Measurements from ENCODE around the gene C12orf57. TPM values are rescaled to one million over a fixed set of nuclear protein-coding genes. Genes with fewer than 3 reads are reported as not detected.

The C12orf57 gene
- total and polyA plus RNA-seq, 2 experiments from 2014 or later = 208 to 260 TPM

DNA sequence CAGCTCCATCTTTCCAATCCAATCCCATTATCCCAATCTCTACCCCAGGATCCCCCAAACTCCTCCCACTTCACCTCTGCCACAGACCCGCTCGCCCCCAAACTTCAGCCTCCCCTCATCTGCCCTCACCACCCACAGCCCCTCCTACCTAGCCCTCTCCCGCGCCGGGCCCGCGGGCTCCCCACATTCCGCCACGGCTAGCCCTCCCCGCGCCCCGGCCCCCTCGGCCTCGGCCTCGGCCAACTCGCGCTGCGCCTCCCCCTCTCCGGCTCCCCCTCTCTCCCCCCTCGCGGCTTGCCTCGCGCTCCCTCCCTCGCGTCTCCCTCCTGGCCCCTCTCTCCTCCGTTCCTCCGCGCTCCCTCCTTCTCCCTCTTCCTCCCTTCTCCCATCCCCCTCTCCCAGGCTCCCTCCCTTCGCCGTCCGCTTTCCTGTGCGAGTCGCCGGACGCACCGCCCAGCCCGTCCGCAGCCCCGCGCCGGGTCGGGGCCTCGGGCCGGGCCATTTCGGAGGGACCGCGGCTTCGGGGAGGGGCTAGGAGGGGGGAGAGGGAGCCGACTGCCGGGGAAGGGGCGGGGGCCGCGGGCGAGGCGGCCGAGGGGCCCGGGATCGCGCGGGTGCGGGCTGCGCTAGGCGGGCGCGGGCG, 16.3 kb upstream of the C12orf57 start, which contains the start of gene ATN1:
Gene ATN1 (plus strand): TSS at position 581 of the 643 bp plus-strand sequence. CDS start 6,043 bp downstream, outside the sequence.
- H3K27me3 ChIP-seq = no peaks in the 10 kb centered on the region
- H3K4me3 ChIP-seq = peak within 1 kb of the TSS; percentile 93
- TF ChIP-seq, protein P1, sequence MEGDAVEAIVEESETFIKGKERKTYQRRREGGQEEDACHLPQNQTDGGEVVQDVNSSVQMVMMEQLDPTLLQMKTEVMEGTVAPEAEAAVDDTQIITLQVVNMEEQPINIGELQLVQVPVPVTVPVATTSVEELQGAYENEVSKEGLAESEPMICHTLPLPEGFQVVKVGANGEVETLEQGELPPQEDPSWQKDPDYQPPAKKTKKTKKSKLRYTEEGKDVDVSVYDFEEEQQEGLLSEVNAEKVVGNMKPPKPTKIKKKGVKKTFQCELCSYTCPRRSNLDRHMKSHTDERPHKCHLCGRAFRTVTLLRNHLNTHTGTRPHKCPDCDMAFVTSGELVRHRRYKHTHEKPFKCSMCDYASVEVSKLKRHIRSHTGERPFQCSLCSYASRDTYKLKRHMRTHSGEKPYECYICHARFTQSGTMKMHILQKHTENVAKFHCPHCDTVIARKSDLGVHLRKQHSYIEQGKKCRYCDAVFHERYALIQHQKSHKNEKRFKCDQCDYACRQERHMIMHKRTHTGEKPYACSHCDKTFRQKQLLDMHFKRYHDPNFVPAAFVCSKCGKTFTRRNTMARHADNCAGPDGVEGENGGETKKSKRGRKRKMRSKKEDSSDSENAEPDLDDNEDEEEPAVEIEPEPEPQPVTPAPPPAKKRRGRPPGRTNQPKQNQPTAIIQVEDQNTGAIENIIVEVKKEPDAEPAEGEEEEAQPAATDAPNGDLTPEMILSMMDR (IDR thresholded peaks at IDR 0.05; ENCODE audit: low read depth, low read length) = no peak
- H3K36me3 ChIP-seq = no peaks in the 10 kb centered on the region
- peaks cover 41% of the 10 kb centered on the region for H3K4me1 ChIP-seq (ENCODE audit: low read depth)
- H3K9me3 ChIP-seq (ENCODE audit: low read depth) = no peaks in the 10 kb centered on the region
- DNase-seq (ENCODE audit: low read depth in 1 of 2, low spot score in 1 of 2) = peak; percentile 87 to 92
- H3K27ac ChIP-seq = peak within 1 kb of the TSS; percentile 88

DNA sequence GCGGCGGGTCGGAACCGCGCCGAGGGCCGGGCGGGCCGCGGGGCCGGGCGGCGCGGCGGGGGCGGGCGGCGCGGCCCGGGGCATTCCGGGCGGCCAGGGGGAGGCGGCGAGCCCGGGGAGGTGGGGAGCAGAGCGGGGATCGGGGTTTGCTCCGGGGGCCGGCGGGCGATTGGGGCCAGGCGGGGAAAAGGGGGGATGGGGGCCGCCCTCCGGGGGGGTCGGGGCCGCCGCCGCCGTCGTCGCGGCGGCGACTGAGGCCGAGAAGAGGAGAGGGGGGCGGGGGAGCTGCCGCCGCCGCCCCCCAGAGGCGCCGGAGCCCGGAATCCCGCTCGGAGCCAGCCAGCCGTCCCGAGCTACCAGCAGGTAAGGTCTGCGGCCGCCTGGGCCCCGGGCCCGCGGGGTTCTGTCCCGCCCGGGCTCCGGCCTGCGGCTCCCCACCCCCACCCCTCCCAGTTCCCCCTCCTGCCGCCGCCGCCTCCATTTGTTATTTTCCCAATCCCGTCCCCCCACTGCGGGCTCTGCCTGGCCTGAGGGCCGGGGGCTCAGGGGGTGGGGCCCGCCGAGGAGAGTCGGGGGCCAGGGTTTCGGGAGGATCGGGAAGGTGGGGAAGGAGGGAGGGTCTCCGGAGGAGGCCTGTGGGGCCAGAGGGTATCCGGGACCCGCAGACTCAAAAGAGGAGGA, 15.7 kb upstream of the C12orf57 start:
- H3K36me3 ChIP-seq = no peaks in the 10 kb centered on the region
- no peaks in the 10 kb centered on the region for H3K9me3 ChIP-seq (ENCODE audit: low read depth)
- H3K4me3 ChIP-seq = peak overlapping the region; percentile 93
- H3K27ac ChIP-seq = peak overlapping the region; percentile 88
- TF ChIP-seq, protein P1 (IDR thresholded peaks at IDR 0.05; ENCODE audit: low read depth, low read length) = no peak
- H3K27me3 ChIP-seq = no peaks in the 10 kb centered on the region
- peak in 1 of 2 donors; percentile 40 for DNase-seq (ENCODE audit: low read depth in 1 of 2, low spot score in 1 of 2)
- peaks cover 41% of the 10 kb centered on the region for H3K4me1 ChIP-seq (ENCODE audit: low read depth)

DNA sequence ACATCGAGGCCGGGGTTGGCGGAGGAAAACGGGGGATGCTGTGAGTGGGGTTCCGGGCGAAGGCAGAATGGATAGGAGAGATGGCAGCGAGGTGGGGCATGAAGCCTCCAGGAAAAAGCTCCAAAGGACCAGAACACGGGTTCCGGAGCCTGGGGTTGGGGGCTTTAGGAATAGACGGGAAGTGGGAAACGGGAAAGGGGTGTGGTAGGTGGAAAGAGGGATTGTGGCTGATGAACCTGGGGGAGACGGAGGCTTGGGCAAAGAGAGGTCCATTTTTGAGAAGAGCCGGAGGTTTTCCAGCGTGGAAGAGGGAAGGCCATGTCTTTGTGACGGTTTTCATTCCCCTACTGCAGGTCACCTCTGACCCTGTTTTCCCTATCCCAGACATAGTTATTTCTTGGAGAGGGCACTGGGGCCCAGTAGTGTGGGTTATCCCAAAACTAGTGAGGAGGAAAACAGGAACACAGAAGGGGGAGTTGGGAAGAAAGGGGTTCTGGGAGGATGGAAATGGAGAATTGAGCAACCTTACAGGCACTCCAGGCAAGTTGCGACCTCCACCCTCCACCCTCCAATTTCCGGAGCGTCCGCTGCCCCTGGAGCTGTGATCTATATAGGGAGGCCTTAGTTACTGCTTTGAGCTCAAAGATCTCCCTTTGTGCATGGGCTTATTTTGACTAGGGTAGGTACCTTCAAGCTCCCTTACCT, 15.0 kb upstream of the C12orf57 start:
- Histone ChIP-seq H3K27me3 (no peaks in the 10 kb centered on the region), H3K36me3 (peaks cover 6% of the 10 kb centered on the region), H3K4me1 (ENCODE audit: low read depth) (peaks cover 41% of the 10 kb centered on the region), H3K4me3 (peak overlapping the region; percentile 93), H3K9me3 (ENCODE audit: low read depth) (no peaks in the 10 kb centered on the region), H3K27ac (peak overlapping the region; percentile 87)
- no peak for DNase-seq (ENCODE audit: low read depth in 1 of 2, low spot score in 1 of 2)
- TF ChIP-seq, protein P1 (IDR thresholded peaks at IDR 0.05; ENCODE audit: low read depth, low read length) = no peak

DNA sequence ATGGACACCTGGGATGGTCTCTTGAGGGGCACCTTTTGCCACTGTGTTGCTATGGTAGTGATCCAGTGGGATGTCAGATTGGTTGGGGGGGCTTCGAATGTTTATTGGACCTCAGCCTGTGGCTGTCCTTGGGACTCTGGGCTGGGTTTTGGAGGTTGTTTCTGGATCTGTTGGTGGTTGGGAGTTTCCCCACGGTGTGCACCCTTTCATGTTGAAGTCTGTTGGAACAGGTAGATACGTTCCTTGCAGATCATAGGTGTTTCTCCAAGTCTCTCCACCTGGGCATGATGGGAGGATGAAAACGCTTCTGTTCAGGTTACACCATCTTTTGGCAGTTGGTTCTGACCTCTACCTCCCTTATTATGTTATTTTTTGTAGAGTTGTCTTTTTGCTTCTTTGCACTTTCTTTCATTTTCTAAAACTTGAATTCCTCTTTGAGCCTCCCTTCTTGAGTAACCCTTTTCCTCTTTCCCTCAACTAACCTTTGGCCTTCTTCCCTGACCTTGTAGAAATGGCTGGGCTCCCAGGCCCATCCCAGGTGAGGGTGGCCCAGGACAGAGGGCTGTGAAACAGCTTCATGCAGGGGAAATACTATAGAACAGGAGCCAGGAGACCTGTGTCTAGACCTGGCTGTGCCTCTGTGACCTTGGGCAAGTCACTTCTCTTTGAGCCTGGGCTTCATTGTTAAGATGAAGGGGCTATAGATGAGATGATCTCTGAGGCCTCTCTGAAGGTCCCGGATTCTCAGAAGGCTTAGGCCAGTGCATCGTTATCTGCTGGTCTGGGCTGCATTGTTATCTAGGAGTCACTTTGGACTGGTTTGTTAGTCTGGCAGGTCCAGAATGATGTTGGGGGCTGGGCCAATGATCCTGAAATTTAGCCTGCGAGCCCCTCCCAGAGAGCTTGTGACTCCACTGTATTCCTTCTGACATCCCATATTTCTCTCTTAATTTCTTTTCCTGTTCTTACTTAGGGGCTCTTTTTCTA, 14.1 kb upstream of the C12orf57 start:
- DNase-seq (ENCODE audit: low read depth in 1 of 2, low spot score in 1 of 2) = no peak
- Histone ChIP-seq H3K27me3 (no peaks in the 10 kb centered on the region), H3K36me3 (peaks cover 14% of the 10 kb centered on the region), H3K27ac (peak overlapping the region; percentile 2), H3K9me3 (ENCODE audit: low read depth) (no peaks in the 10 kb centered on the region), H3K4me1 (ENCODE audit: low read depth) (peaks cover 37% of the 10 kb centered on the region), H3K4me3 (peak overlapping the region; percentile 93)
- TF ChIP-seq, protein P1 (IDR thresholded peaks at IDR 0.05; ENCODE audit: low read depth, low read length) = no peak

DNA sequence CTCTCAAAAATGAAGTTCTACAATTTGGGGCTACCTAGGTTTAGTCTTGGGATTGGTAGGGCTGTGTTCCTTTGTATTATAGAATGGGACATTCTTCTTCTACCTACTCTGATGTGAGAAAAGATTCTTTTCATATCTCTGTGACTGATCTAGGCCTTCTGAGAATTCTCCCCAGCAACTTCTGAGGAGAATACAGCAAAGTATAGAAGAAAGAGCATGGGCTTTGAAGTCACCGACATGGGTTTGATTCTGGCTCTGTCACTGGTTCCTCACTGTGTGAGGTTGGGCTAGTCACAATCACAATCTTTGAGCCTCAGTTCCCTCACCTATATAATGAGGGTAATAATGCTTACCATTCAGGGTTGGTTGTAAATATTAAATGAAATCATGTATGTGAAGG, 11.1 kb upstream of the C12orf57 start:
- peaks cover 16% of the 10 kb centered on the region for H3K36me3 ChIP-seq
- DNase-seq (ENCODE audit: low read depth in 1 of 2, low spot score in 1 of 2) = no peak

More for the DNA sequence above, 11.1 kb upstream of the C12orf57 start:
- H3K27me3 ChIP-seq = no peaks in the 10 kb centered on the region
- TF ChIP-seq, protein P1 (IDR thresholded peaks at IDR 0.05; ENCODE audit: low read depth, low read length) = no peak
- H3K4me1 ChIP-seq (ENCODE audit: low read depth) = peaks cover 12% of the 10 kb centered on the region
- H3K9me3 ChIP-seq (ENCODE audit: low read depth) = no peaks in the 10 kb centered on the region
- H3K27ac ChIP-seq = no peak overlapping the region
- H3K4me3 ChIP-seq = no peak overlapping the region
